ENCODE measurements around the gene SUGP1. TPM values are rescaled to one million over a fixed set of nuclear protein-coding genes. Genes with fewer than 3 reads are reported as not detected.

The SUGP1 gene
- total RNA-seq, 1 experiment from 2014 or later: 51.2 TPM

DNA sequence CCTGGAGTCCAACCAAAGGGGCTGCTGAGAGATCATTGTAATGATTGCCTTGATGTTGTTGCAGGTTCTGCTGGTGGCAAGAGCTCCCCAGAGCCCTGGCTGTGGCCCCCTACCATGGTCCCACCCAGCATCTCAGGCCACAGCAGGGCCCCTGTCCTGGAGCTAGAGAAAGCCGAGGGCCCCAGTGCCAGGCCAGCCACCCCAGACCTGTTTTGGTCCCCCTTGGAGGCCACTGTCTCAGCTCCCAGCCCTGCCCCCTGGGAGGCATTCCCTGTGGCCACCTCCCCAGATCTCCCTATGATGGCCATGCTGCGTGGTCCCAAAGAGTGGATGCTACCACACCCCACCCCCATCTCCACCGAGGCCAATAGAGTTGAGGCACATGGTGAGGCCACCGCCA is 93.1 kb downstream of the SUGP1 start:
- DNase-seq: no peak
- no peaks in the 10 kb centered on the region for H3K9me3 ChIP-seq
- Mint-ChIP-seq H3K4me3 (ENCODE audit: unreplicated experiment) (no peak overlapping the region), H3K36me3 (ENCODE audit: insufficient read depth, unreplicated experiment) (no peaks in the 10 kb centered on the region), H3K4me1 (ENCODE audit: low read depth, unreplicated experiment) (no peaks in the 10 kb centered on the region), H3K9me3 (ENCODE audit: unreplicated experiment) (no peaks in the 10 kb centered on the region), H3K27ac (ENCODE audit: unreplicated experiment) (no peak overlapping the region), H3K27me3 (ENCODE audit: insufficient read depth, unreplicated experiment) (peaks cover 16% of the 10 kb centered on the region)
- no peak overlapping the region for H3K4me3 ChIP-seq (ENCODE audit: low read depth, low read length)
- CTCF ChIA-PET: no interaction called here
- TF ChIP-seq, protein P1, sequence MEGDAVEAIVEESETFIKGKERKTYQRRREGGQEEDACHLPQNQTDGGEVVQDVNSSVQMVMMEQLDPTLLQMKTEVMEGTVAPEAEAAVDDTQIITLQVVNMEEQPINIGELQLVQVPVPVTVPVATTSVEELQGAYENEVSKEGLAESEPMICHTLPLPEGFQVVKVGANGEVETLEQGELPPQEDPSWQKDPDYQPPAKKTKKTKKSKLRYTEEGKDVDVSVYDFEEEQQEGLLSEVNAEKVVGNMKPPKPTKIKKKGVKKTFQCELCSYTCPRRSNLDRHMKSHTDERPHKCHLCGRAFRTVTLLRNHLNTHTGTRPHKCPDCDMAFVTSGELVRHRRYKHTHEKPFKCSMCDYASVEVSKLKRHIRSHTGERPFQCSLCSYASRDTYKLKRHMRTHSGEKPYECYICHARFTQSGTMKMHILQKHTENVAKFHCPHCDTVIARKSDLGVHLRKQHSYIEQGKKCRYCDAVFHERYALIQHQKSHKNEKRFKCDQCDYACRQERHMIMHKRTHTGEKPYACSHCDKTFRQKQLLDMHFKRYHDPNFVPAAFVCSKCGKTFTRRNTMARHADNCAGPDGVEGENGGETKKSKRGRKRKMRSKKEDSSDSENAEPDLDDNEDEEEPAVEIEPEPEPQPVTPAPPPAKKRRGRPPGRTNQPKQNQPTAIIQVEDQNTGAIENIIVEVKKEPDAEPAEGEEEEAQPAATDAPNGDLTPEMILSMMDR (IDR thresholded peaks at IDR 0.05; ENCODE audit: insufficient read depth in 1 of 2, low read depth in 1 of 2, low read length in 1 of 2, severe bottlenecking in 1 of 2, unreplicated experiment in 1 of 2): no peak
- POLR2A ChIA-PET: no interaction called here
- H3K4me1 ChIP-seq: no peaks in the 10 kb centered on the region
- H3K27me3 ChIP-seq (replicated peaks; ENCODE audit: control insufficient read depth, insufficient read depth, low read length): no peaks in the 10 kb centered on the region
- intact Hi-C loops (cut with micrococcal nuclease; ENCODE audit: unreplicated experiment): no loop called here
- no TSS peak for BruUV-seq (replicated peaks)
- H3K36me3 ChIP-seq (ENCODE audit: control insufficient read depth, insufficient read depth, low read length): no peaks in the 10 kb centered on the region

DNA sequence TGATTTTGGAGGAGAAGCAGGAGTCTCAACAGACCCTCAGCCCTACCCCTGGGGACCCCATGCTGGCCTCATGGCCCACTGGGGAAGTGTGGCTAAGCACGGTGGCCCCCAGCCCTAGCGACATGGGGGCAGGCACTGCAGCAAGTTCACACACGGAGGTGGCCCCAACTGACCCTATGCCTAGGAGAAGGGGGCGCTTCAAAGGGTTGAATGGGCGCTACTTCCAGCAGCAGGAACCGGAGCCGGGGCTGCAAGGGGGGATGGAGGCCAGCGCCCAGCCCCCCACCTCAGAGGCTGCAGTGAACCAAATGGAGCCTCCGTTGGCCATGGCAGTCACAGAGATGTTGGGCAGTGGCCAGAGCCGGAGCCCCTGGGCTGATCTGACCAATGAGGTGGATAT is 93.6 kb downstream of the SUGP1 start:
- no peaks in the 10 kb centered on the region for H3K36me3 ChIP-seq (ENCODE audit: control insufficient read depth, insufficient read depth, low read length)
- no peaks in the 10 kb centered on the region for H3K36me3 Mint-ChIP-seq (ENCODE audit: insufficient read depth, unreplicated experiment)
- TF ChIP-seq, protein P1 (IDR thresholded peaks at IDR 0.05; ENCODE audit: insufficient read depth in 1 of 2, low read depth in 1 of 2, low read length in 1 of 2, severe bottlenecking in 1 of 2, unreplicated experiment in 1 of 2): no peak
- POLR2A ChIA-PET: no interaction called here
- H3K9me3 Mint-ChIP-seq (ENCODE audit: unreplicated experiment): no peaks in the 10 kb centered on the region
- no peak for DNase-seq
- peaks cover 13% of the 10 kb centered on the region for H3K27me3 Mint-ChIP-seq (ENCODE audit: insufficient read depth, unreplicated experiment)
- H3K4me1 ChIP-seq: no peaks in the 10 kb centered on the region
- no peaks in the 10 kb centered on the region for H3K27me3 ChIP-seq (replicated peaks; ENCODE audit: control insufficient read depth, insufficient read depth, low read length)
- H3K9me3 ChIP-seq: no peaks in the 10 kb centered on the region
- BruUV-seq (replicated peaks): no TSS peak
- CTCF ChIA-PET: no interaction called here
- H3K4me1 Mint-ChIP-seq (ENCODE audit: low read depth, unreplicated experiment): no peaks in the 10 kb centered on the region
- intact Hi-C loops (cut with micrococcal nuclease; ENCODE audit: unreplicated experiment): no loop called here
- H3K4me3 Mint-ChIP-seq (ENCODE audit: unreplicated experiment): no peak overlapping the region
- H3K4me3 ChIP-seq (ENCODE audit: low read depth, low read length): no peak overlapping the region
- H3K27ac Mint-ChIP-seq (ENCODE audit: unreplicated experiment): no peak overlapping the region

DNA sequence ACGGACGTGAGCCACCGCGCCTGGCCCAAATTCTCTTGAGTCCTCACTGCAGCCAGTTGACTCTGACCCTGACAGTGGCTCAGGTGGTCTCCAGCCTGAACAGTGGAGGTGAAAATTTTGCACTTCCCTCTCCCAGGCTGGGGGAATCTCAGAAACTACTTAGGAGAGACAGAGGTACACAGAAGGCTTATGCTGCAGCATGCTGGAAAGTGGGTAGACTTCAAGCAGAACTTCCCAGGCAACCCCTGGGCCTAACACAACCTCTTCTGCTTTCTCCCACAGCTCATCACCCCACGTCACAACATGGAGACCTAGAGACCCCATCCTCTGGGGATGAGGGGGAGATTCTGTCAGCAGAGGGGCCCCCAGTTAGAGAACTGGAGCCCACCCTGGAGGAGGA is 94.1 kb downstream of the SUGP1 start:
- ChIA-PET POLR2A (no interaction called here), CTCF (interaction anchor here (1.4 kb wide), 1 partner anchor 23 kb away, joined by 6 read pairs; the partner anchor contains the start of gene NR2C2AP)
- Mint-ChIP-seq H3K27me3 (ENCODE audit: insufficient read depth, unreplicated experiment) (peaks cover 12% of the 10 kb centered on the region), H3K27ac (ENCODE audit: unreplicated experiment) (no peak overlapping the region), H3K4me3 (ENCODE audit: unreplicated experiment) (no peak overlapping the region), H3K9me3 (ENCODE audit: unreplicated experiment) (no peaks in the 10 kb centered on the region), H3K4me1 (ENCODE audit: low read depth, unreplicated experiment) (no peaks in the 10 kb centered on the region), H3K36me3 (ENCODE audit: insufficient read depth, unreplicated experiment) (no peaks in the 10 kb centered on the region)
- Histone ChIP-seq H3K27me3 (replicated peaks; ENCODE audit: control insufficient read depth, insufficient read depth, low read length) (no peaks in the 10 kb centered on the region), H3K4me3 (ENCODE audit: low read depth, low read length) (no peak overlapping the region), H3K36me3 (ENCODE audit: control insufficient read depth, insufficient read depth, low read length) (no peaks in the 10 kb centered on the region), H3K9me3 (no peaks in the 10 kb centered on the region), H3K4me1 (no peaks in the 10 kb centered on the region)
- intact Hi-C loops (cut with micrococcal nuclease; ENCODE audit: unreplicated experiment): no loop called here
- TF ChIP-seq, protein P1 (IDR thresholded peaks at IDR 0.05; ENCODE audit: insufficient read depth in 1 of 2, low read depth in 1 of 2, low read length in 1 of 2, severe bottlenecking in 1 of 2, unreplicated experiment in 1 of 2): no peak
- no TSS peak for BruUV-seq (replicated peaks)
- no peak for DNase-seq

Other genes starting within 250 kb of the SUGP1 start
- 36.9 and 38.3 TPM in 2 replicates for gene TMEM161A, start 182.0 kb downstream of the SUGP1 start, total RNA-seq (2022)
- 0.82 and 1.5 TPM in 2 replicates for gene MEF2B, start 150.2 kb downstream of the SUGP1 start, total RNA-seq (2022)
- 36.2 and 37.7 TPM in 2 replicates for gene BORCS8, start 128.4 kb downstream of the SUGP1 start, total RNA-seq (2022)
- gene RFXANK, start 128.3 kb downstream of the SUGP1 start, total RNA-seq (2022): 59.8 and 73.4 TPM in 2 replicates
- 25.2 and 25.7 TPM in 2 replicates for gene NR2C2AP, start 117.1 kb downstream of the SUGP1 start, total RNA-seq (2022)
- gene NCAN, start 108.6 kb downstream of the SUGP1 start, total RNA-seq (2022): not detected in 2 replicates
- gene TM6SF2, start 47.2 kb downstream of the SUGP1 start, total RNA-seq (2022): 3.2 and 3.7 TPM in 2 replicates
- 51.3 and 62.6 TPM in 2 replicates for gene MAU2, start 320 bp upstream of the SUGP1 start, total RNA-seq (2022)
- gene GATAD2A, start 85.2 kb upstream of the SUGP1 start, total RNA-seq (2022): 118 and 126 TPM in 2 replicates
- 3.1 and 3.8 TPM in 2 replicates for gene TSSK6, start 195.0 kb upstream of the SUGP1 start, total RNA-seq (2022)
- gene NDUFA13, start 195.7 kb upstream of the SUGP1 start, total RNA-seq (2022): 345 and 355 TPM in 2 replicates
- 6.7 and 8.1 TPM in 2 replicates for gene YJEFN3, start 208.4 kb upstream of the SUGP1 start, total RNA-seq (2022)
- 1.1 and 1.3 TPM in 2 replicates for gene CILP2, start 217.8 kb upstream of the SUGP1 start, total RNA-seq (2022)

Measured in Caco-2 (cell line).